Measurements from ENCODE around the gene KIR3DL2. TPM values are rescaled to one million over a fixed set of nuclear protein-coding genes. Genes with fewer than 3 reads are reported as not detected.
"Not testable (repeated sequence)": the region's sequence is repeated elsewhere in the genome, so short reads cannot be mapped to it uniquely, and the experiment has no call there.

KIR3DL2 gene
- total RNA-seq, 2 experiments from 2014 or later = 0.27 to 0.48 TPM

DNA sequence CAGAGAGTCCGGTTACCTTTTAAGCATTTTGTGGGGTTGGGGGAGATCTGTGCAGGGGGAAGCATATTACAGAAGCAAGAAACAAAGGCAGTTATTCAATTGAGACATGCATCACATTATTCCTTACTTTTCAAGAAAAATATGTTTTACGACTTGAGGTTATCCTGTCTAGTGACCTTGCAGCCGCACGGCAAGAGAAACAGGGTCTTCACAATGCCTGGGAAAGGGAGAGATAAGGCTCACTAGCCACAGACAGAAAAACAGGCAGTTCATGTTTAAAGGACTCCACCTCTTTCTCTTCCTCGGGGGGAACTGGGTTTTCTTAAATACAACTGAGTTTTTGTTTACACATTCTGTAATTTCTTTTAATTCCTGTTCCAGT, 55.2 kb downstream of the KIR3DL2 start:
- Mint-ChIP-seq H3K27me3 (peaks cover 2% of the 10 kb centered on the region), H3K4me3 (no peak overlapping the region), H3K36me3 (no peaks in the 10 kb centered on the region), H3K27ac (no peak overlapping the region), H3K4me1 (ENCODE audit: low read depth) (no peaks in the 10 kb centered on the region), H3K9me3 (no peaks in the 10 kb centered on the region)
- CTCF ChIA-PET = no interaction called here
- POLR2A ChIA-PET = no interaction called here
- intact Hi-C loops (cut with micrococcal nuclease) = no loop called here
- no peak for DNase-seq

DNA sequence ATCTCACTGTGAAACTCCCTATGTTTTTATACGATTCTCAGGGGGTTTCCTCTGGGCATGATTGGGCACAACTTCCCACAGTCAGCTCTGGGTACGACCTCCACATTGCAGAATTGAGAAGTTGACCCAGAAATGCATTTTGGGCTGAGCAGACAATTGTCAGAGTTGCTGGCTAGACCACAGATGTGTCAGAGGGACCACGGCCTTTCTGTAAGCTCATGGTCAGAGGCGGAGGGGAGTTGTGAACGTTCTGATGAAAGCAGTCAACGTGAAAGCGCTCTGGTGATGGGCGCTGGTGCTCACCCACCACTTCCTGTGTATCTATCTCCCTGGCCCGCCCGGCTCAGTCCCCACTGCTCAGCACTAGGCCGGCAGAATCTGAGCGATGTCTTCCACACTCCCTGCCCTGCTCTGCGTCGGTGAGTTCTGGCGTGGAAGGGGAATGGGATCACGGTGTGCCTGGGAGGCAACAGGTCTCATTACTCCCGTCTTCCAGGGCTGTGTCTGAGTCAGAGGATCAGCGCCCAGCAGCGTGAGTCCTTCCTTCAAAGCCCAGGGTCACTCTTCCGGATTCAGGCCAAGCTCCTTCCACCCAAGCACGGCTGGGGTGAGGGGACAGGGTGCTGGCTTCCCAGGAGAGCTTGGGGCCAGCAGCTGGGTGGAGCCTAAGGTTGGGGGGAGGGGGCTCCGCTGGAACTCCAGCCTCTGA, 55.7 kb downstream of the KIR3DL2 start, which contains the start of gene NCR1:
NCR1 (plus strand) TSS at position 346 of the 709 bp plus-strand sequence; CDS start at position 386, 40 bp downstream.
- Mint-ChIP-seq H3K27me3 (peaks cover 2% of the 10 kb centered on the region), H3K4me3 (no peak within 1 kb of the TSS), H3K36me3 (no peaks in the 10 kb centered on the region), H3K27ac (no peak within 1 kb of the TSS), H3K9me3 (no peaks in the 10 kb centered on the region), H3K4me1 (ENCODE audit: low read depth) (no peaks in the 10 kb centered on the region)
- intact Hi-C loops (cut with micrococcal nuclease) = no loop called here
- CTCF ChIA-PET = no interaction called here
- peak; percentile 11 for DNase-seq
- POLR2A ChIA-PET = no interaction called here

DNA sequence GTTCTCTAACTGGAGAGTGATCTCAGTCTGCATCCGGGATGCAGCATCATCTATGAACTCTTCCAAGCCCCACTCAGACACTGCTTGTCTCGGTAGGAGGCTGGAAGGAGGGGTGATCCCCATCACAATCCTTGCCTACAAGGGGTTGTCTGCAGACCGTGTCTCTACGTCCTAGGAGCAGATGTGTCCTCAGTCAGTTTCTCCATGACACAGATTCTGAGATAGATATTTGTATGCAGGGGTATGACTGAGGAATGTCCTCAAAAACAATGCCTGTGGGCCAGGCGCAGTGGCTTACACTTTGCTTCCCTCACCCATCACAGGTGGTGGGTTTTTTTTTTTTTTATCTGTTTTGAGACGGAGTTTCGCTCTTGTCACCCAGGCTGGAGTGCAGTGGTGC, 56.6 kb downstream of the KIR3DL2 start:
- Mint-ChIP-seq H3K4me3 (no peak overlapping the region), H3K27ac (no peak overlapping the region), H3K4me1 (ENCODE audit: low read depth) (no peaks in the 10 kb centered on the region), H3K36me3 (no peaks in the 10 kb centered on the region), H3K9me3 (no peaks in the 10 kb centered on the region), H3K27me3 (peaks cover 2% of the 10 kb centered on the region)
- POLR2A ChIA-PET = interaction anchor here (0.6 kb wide), 1 partner anchor 32 kb away, joined by 3 read pairs; no protein-coding TSS in a partner anchor
- DNase-seq = no peak
- CTCF ChIA-PET = no interaction called here
- intact Hi-C loops (cut with micrococcal nuclease) = no loop called here

DNA sequence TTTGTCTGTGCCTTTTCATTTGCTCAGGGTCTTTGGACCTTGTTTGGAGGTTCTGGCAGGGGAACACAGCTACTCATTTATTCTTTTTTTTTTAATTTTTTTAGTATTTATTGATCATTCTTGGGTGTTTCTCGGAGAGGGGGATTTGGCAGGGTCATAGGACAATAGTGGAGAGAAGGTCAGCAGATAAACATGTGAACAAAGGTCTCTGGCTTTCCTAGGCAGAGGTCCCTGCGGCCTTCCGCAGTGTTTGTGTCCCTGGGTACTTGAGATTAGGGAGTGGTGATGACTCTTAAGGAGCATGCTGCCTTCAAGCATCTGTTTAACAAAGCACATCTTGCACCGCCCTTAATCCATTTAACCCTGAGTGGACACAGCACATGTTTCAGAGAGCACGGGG, 57.7 kb downstream of the KIR3DL2 start:
- H3K4me3 Mint-ChIP-seq; H3K9me3 Mint-ChIP-seq; H3K27ac Mint-ChIP-seq; H3K27me3 Mint-ChIP-seq; POLR2A ChIA-PET; H3K4me1 Mint-ChIP-seq (ENCODE audit: low read depth); CTCF ChIA-PET; H3K36me3 Mint-ChIP-seq; DNase-seq; intact Hi-C loops (cut with micrococcal nuclease): not testable (repeated sequence)

Other genes starting within 250 kb of the KIR3DL2 start
- not detected for gene LILRB1, start 220.0 kb upstream of the KIR3DL2 start, total RNA-seq
- not detected for gene LILRB4, start 187.5 kb upstream of the KIR3DL2 start, total RNA-seq
- not detected for gene KIR3DL3, start 126.0 kb upstream of the KIR3DL2 start, total RNA-seq
- gene KIR2DL3, start 111.9 kb upstream of the KIR3DL2 start, total RNA-seq = not detected
- gene KIR2DL1, start 80.7 kb upstream of the KIR3DL2 start, total RNA-seq = not detected
- gene KIR2DL4, start 46.8 kb upstream of the KIR3DL2 start, total RNA-seq = not detected
- gene KIR3DL1, start 34.0 kb upstream of the KIR3DL2 start, total RNA-seq = not detected
- not detected for gene KIR2DS4, start 17.8 kb upstream of the KIR3DL2 start, total RNA-seq
- gene FCAR, start 23.8 kb downstream of the KIR3DL2 start, total RNA-seq = not detected
- not detected for gene NCR1, start 55.7 kb downstream of the KIR3DL2 start, total RNA-seq
- not detected for gene NLRP7, start 97.1 kb downstream of the KIR3DL2 start, total RNA-seq
- gene NLRP2, start 115.9 kb downstream of the KIR3DL2 start, total RNA-seq = 10 to 100 TPM in 1 of 2 experiments, 1 to 10 TPM in 1; 8.1 to 10.3 TPM
- not detected for gene GP6, start 187.8 kb downstream of the KIR3DL2 start, total RNA-seq
- gene RDH13, start 212.7 kb downstream of the KIR3DL2 start, total RNA-seq = 10 to 100 TPM; 11.0 to 12.8 TPM
- gene EPS8L1, start 225.4 kb downstream of the KIR3DL2 start, total RNA-seq = 1 to 10 TPM; 2.2 to 2.7 TPM